Ramos (cell line): ENCODE measurements around the gene AGBL1.

Experiments used
- in situ Hi-C: fragments of 300-500 bp; cut with MboI; formaldehyde crosslinking; loops from one replicate; pipeline ENCODE4 v1.14.3; 2022; ENCODE audit warnings: low sequenced_read_pairs; ENCODE audit not compliant: unreplicated experiment

AGBL1 gene

DNA sequence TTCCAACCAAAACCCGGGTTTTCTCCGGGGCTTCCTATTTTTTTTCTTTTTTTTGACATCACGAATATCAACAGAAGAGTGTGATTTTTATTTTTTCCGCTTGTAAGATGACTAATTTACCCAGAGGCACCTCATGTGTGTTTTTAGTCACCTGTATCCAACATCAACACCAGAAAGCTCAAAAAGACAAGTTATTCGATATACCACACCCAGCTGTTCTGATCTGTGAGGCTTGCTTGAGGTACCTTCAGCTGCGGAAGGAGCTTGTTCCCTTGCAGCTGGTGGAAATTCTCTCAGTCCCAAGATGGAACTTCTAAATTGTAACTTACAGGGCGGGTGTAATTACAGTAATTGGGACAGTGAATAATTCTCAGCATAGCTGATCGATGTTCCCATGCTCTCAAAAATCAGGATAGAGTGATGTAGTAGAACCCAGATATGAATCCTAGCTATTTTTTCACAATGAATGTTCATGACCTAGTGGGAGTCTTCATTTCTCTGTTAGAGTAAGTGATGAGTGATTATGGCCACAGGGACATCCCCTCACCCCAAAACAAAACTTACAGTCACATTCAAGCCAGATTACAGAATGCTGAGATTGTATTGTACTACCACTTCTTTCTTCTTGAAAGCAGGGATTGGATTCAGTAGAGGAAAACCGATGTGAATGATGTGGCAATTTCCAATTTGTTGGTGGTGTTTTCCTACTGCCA, 232.1 kb downstream of the AGBL1 start:
- in situ Hi-C loops, result no loop called here

DNA sequence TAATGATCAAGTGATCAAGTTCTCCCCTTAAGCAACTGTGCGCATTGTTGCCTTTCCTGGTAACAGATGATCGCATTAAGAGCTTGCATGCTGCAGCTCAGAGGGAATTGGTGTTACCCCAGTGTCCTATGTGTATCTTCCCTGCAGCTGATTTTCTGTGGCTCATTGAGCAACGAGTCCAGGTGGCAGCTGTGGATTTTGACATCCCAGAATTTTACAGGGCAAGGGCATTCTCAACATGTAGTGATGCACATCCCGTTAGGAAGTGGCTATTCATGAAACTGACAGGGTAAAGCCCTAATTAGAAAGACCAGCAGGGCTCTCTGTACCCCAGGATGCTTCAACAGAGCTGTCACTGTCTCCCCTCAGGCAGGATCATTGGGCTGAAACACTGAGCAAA, 232.8 kb downstream of the AGBL1 start:
- in situ Hi-C loops, result no loop called here

DNA sequence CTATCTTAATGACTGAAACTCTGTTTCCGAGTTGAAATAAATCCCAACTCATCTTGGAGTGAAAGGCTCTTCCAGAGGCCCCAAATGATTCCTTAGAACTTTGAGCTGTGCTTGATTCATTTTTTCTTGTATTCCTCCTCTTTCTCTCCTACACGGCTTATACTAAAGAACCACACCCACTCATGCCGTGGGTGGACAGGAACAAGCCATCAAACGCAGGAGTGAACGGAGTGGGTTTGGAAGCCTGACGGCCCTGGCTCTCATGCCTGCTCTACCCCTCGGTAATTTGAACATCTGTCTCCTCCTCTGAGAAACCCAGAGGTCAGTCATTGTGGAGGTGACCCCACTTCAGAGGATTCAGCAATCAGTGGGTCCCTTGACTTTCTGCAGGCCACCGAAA, 236.5 kb downstream of the AGBL1 start:
- in situ Hi-C loops, result no loop called here

DNA sequence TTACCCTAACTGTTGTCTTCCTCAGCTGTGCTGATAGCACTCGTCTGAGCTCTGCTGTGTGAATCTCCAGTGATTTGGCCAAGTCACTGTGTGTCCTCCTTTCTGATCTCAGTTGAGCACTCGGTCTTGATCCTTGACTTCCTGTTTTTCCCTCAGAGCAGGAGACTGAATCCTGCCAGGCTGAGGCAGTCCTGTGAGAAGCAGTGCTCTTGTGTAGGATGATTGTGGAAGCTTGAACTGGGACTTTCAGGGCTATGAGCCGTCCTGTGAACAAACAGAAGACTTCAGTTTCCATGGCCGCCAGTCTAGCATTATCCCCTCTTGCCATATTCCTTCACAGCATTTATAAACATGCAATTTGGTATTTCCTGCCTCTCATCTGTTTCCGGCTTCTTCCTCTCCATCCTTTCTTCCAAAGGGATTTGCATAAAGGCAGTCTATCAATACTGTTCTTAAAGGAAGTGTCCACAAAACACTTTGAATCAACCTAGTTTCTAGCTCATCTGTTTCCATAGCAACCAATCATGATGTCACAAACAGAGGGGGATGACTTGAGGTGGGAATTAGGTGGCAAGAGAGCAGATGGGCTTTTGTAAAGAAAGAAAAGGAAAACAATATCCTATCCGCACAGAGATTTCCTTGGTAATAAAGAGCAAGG, 237.2 kb downstream of the AGBL1 start:
- in situ Hi-C loops, result no loop called here

DNA sequence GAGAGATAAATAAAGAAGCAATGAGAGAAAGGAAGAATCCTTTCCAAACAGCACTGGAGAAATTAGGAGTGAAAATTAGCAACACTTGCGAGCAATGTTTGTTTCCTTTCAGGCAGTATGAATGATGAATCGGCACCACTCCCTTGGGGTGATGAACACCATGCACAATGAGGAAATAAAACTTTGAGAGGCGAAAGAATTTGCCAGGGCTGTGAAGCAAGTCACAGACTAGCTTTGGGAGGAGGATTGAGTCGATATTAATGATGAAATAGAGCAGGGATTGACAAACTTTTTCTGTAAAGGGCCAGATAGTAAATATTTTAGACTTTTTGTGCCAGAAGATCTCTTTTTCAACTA, 237.7 kb downstream of the AGBL1 start:
- in situ Hi-C loops, result no loop called here

DNA sequence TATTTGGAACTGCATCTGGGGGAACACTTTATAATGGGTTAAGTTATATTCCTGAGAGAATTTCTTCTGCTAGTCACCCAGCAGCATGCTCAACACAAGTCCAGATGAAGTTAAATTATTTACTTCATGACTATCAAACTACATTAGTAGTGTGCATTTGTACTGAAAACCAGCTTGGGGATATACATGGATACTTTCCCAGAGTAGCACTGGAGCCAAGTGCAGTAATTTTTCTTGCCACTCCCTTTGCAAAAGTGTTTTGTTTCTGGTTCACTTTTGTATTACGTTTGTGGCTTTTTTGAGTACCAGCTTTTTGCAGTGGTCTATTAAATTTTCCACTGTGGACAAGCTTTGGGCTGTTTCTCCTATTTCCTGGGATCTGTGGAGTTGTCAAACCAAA, 243.0 kb downstream of the AGBL1 start:
- in situ Hi-C loops, result no loop called here

DNA sequence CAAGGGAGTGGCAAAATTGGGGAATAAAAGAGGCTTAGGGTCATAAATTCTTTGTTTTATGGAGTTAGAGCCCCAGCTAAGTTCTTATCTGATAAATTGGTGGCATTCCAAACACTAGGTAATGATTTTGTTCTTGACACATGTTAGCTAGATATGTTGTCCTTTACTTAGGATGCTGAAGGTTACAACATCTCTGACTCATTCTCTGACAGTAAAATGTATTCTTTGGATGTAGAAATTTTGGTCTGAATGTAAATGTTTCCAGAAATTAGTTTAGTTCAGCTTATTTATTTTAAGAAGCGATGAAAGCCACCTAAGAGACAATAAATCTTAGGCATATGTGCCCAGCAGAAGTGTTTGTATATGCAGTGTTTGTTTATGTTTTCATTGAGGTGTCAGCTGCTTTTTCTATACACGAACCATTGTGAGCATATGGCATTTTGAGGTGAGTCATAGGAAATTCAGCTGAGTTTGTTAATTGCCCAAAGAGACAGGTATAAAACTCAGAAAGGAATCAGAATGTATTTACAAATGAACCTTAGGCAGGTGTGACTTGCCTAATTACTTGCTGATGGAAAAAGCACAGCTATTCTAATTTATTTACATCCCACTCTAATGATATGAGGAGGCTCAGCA, 247.7 kb downstream of the AGBL1 start:
- in situ Hi-C loops, result no loop called here

DNA sequence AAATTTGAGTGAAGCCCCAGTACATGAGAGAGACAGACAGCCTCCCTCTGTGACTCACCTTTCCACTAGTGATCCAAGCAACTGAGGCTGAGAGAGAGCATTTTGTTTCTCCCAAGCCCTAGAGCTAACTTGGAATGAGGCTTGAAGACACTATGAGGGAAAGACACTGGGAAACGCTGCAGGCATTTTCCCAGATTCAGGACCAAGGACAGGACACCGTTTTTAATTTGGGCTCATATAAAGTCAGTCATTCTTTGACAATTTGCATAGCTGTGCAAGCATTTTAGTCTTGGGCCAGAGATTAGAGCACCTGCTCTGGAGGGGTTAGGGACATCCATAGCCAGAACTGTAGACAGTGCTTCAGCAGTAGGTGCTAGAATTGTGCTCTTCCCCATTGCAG, 249.0 kb downstream of the AGBL1 start:
- in situ Hi-C loops, result no loop called here

DNA sequence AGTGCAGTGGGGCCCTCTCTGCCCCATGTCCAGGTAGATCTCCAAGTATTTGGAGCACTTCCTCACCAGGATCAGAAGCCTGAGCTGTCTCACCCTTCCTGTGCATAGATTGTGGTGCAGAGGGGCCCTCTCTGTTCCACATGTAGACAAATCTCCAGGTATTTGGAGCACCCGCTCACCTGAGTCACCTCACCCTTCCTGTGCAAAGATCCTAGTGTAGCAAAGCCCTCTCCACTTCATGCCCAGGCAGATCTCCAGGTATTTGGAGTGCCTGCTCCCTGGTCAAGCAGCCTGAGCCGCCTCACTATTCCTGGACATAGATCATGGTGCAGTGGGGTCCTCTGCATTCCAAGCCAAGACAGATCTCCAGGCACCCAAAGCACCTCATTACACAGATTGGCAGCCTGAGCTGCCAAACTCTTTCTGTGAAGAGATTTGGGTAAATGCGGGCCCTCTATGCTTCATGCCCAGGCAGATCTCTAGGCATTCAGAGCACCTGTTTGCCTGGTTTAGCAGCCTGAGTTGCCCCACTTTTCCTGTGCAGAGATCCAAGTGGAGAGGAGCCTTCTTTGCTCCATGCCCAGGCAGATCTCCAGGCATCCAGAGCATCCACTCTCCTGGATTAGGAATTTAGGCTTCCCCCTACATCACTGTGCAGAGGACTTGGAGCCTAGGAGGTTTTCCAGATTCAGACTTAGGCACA, 249.8 kb downstream of the AGBL1 start:
- in situ Hi-C loops, result no loop called here

DNA sequence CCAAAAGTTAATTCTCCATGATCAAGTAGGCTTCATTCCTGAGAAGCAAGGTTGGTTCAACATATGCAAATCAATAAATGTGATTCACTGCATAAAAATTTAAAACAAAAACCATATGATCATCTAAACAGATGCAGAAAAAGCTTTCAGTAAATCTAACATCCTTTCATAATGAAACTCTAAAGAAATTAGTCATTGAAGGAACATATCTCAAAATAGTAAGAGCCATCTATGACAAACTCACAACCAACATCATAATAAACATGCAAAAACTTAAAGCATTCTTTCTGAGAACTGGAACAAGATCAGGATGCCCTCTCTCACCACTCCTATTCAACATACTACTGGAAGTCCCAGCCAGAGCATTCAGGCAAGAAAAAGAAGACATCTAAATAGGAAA, 254.1 kb downstream of the AGBL1 start:
- in situ Hi-C loops, result no loop called here

DNA sequence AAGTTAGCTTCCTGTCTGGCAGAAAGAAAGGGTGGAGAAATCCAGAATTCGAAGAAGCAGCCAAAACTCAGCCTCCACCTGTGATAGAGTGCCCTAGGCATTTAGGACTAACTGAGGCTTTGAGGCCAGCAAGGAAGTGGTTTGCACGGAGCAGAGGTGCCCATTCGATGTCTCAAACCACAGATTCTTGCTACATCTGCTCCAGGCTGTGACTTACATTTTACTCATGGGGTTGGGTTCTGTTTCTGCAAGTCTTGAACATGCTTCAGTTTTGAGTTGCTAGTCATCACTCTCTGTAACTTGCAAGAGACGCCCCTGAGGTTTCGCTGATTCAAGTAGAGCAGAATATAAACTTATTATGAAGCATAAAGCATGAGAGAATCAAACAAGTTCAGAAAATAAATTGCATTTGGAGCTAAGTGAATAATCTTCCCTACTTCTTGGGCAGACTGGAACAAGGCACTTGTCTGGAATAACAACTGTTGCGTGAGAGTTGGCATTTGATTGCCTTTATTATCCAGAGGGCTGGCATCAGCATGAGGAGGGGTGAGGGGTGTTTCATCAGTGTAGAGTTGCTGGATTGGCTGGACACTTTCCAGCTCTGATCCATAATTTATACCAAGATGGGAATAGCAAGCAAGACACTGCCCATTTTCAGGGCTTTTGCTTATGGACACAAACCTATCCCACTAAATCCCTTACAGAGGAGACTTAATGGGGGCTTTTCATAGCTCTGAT, 256.5 kb downstream of the AGBL1 start:
- in situ Hi-C loops, result no loop called here

DNA sequence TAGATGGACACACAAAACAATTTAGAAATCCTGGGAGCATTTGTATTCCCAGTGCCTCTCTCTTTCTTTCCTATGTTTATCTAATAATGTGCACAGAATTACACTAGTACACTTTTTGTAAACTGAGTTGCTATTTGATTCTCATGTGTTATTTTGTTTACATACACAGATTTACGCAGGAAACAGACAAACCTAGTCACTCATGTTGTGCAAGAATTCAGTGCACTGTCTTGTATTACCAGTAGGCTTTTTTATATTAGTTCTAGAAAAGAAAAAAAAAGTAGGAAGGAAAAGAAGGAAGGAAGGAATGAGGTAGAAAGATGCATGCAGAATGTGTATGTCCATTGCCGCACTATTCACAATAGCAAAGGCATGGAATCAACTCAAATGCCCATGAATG, 257.4 kb downstream of the AGBL1 start:
- in situ Hi-C loops, result no loop called here

DNA sequence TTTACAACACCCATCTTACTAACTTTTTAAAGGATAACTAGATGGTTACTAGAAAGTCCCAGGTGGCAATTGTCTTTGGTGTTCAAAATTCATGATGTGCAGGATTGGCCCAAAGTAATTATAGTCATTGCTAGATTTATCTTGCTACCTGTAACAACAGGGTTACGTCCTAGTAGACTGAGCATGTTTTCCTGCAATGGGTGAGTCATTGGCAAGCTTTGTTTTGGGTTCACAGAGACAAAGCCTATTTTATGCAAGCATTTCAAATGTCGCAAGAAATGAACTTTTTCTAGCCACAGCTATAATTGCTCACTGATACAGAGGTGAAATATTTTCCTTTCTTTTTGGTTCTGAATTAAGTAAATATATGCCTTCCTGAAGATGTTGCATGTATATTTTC, 267.6 kb downstream of the AGBL1 start:
- in situ Hi-C loops, result no loop called here

DNA sequence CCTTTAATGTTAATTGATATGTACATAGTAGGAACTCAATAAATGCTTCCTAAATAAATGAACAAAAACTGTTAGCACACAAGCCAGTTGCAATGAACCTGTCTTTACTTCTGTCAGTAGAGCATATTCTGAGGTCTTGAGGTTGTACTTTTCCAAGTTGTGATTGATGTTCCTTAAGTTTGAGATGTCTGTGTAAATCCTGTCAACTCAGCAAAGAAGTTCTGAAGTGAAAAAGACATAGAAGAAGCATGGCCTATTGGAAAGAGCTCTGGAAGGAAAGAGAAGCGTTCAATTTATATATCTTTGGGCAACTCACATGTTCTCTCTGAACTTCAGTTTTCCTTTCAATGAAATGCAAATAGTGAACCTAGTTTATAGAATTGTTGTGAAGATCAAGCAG, 269.9 kb downstream of the AGBL1 start:
- in situ Hi-C loops, result no loop called here

DNA sequence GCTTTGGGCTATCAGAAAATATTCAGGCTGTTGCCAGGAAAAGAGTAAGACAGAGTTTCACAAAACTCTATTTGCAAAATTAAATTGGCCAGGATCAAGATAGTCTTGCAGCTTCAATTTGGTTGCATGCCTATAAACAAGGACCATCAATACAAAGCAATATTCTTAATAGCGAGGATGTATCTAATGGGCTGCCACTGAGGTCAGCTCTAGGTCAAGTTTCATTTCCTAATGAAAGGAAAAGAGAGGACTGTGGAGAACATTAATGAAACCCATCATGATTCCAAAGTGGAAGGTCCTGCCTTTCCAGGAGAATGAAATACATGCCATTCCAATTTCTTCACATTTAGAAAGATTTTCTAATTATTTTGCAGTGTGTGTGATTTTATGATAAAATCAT, 273.5 kb downstream of the AGBL1 start:
- in situ Hi-C loops, result no loop called here

DNA sequence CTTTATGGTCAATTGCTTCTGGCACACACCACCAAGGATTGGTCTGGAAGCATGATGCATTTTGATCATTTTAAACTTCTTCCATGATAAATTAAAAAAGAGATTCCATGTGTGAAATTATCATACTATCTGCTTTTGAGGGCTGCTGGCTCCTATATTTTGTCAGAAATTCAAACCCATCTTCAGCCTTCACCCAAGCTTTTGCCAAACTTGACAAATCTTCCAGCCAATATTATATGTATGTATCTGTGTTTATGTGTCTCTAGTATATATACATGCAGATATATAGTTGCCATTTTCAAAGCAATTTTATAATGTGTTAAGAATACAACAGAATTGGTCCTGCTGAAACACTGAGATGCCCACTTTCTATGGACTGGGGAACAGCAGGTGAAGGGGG, 275.7 kb downstream of the AGBL1 start:
- in situ Hi-C loops, result no loop called here

DNA sequence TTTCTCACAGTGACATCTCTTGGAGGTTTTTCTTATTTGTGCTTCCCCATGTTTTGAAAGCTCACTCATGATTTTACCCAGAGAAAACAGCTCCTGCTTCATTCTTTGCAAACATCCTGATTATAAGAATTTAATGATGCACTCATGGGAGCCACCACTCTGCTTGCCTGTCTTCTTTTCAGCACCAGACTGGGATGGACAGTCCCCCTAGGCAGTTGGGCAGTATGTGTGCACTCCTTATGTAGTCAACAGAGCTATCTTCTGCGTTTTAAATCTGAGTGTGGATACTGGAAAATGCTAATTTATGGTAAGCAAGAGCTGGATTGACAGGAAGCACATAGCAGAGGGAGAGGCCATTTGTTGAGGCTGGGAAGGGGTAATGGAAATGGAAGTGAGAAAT, 276.1 kb downstream of the AGBL1 start:
- in situ Hi-C loops, result no loop called here

DNA sequence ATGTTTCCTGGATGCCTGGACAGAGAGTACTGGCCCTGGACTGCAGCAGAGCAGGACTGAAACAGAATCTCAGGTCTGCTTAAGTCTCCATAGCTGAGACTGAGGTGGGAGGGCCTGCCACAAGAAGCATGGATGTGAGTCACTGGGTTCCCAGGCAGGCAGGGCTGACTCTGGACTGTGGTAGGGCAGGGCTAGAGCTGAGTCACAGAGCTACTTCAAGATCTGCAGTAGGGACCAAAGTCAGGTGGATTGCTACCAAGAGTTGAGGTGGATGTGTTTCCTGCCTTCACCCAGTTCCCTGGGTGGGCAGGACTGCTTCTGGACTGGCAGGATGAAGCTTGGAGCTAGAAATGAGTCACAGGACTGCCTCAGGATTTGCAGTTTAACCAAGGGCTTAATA, 282.9 kb downstream of the AGBL1 start:
- in situ Hi-C loops, result no loop called here

DNA sequence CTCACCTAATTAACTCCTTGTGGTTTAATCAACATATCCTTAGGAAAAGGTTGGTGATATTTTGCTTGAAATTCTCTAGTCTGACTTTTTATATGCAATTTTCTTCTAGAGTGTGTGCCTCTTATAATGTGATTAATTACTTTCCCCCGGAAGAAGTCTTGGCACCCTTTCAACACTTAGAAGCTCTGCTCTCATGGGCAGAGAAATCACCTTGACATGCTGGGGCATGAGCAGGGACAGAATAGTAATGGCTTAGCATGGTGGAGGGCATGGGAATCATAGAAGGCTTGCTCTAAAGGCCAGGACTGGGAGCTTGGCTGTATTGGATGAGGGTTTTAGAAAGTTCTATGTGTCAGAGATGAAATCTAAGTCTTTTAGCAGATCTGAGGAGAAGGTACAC, 293.5 kb downstream of the AGBL1 start:
- in situ Hi-C loops, result no loop called here

DNA sequence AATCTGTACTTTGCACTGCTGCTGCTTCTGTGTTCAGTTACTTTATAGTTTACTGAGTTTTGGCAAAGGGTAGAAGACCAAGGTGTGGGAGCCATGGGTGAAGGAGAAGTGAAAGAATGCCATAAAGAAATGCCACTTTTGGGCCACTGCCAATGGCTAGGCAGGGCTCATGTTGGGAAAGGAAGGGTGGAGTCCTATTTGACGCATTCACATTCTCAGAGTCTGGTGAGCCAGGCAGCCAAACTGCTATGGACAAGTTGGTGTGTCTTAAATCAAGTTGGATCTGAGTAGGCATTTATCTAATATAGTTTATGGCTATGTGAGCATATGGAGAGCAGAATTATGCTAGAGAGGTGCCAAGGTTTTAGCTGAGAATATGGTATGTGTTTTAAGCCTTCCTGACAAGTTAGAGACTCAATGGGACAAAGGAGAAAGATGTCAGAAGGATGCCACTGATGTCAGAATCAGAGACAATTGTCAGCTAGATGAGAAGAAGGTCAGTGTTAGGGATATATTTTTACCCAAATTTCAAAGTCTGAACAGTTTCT, 296.1 kb downstream of the AGBL1 start:
- in situ Hi-C loops, result no loop called here
